Measurements from ENCODE around the gene OR1S1.

GRCh38 chr11:58254936-58255335 is 42.4 kb downstream of the OR1S1 start:
- TF ChIP-seq POLR2AphosphoS5 (IDR thresholded peaks at IDR 0.05; ENCODE audit: low read depth), result no peak
- no peak for TF ChIP-seq CTCF (conservative IDR thresholded peaks at IDR 0.05; ENCODE audit: low read depth in 2 of 2)
- TF ChIP-seq EZH2phosphoT487 (IDR thresholded peaks at IDR 0.05; ENCODE audit: unreplicated experiment), result no peak
- no peak for TF ChIP-seq EZH2 (IDR thresholded peaks at IDR 0.05; ENCODE audit: low read depth, unreplicated experiment)
- no peak for TF ChIP-seq REST (IDR thresholded peaks at IDR 0.05; ENCODE audit: unreplicated experiment)

Data from GM23338 (cell line).